Left lung (tissue), 10 donors: ENCODE data around the gene PLEKHA5. TPM values are rescaled to one million over a fixed set of nuclear protein-coding genes. Genes with fewer than 3 reads are reported as not detected.

Experiments used
- ATAC-seq: fragments of 200-7000 bp; cut with Tn5 transposase; one replicate; pipeline ENCODE4 v1.9.1; 2020; ENCODE audit warnings: moderate library complexity
- DNase-seq, 4 donors: peaks; one replicate each; pipeline ENCODE4 v3.0.0-alpha.2; 2013 to 2020
- H3K27ac ChIP-seq, 2 donors: fragments of 200-600 bp; sonication (generic) in 1 of 2; one replicate each; pipeline versions ENCODE4 v1.5.0 to v1.8.0; 2020 to 2021
- H3K27me3 ChIP-seq, 2 donors: fragments of 200-600 bp; sonication (generic) in 1 of 2; one replicate each; pipeline versions ENCODE4 v1.5.0 to v1.8.0; 2020 to 2021
- H3K36me3 ChIP-seq, 2 donors: fragments of 200-600 bp; sonication (generic) in 1 of 2; one replicate each; pipeline versions ENCODE4 v1.5.0 to v1.8.0; 2020 to 2021
- H3K4me1 ChIP-seq, 2 donors: fragments of 200-600 bp; one replicate each; pipeline ENCODE4 v1.8.0; 2021
- H3K4me3 ChIP-seq, 2 donors: fragments of 200-600 bp; sonication (generic) in 1 of 2; one replicate each; pipeline versions ENCODE4 v1.5.0 to v1.8.0; 2020 to 2021; ENCODE audit warnings: mild to moderate bottlenecking in 1 of 2
- H3K9me3 ChIP-seq, 2 donors: fragments of 200-600 bp; sonication (generic) in 1 of 2; one replicate each; pipeline versions ENCODE4 v1.5.0 to v1.8.0; 2020 to 2021
- intact Hi-C, 2 donors: fragments of 100-400 bp; cut with DNase I; formaldehyde crosslinking; loops; one replicate each; pipeline versions ENCODE4 v1.11.2 to v1.14.2; 2022
- polyA plus RNA-seq, 6 donors: library from polyadenylated mRNA; unstranded; fragments of 120-200 nt; gene quantifications; one replicate each; pipeline ENCODE4 v1.2.1, GENCODE V29; 2013; ENCODE audit not compliant: insufficient read length in 6 of 6
- total RNA-seq, 2 donors: library from RNA; stranded (reverse); fragmentation: NEBNext Ultra II Directional; extraction: Animal tissue kit (Norgen Biotek cat#: 25700); gene quantifications; one replicate each; pipeline ENCODE4 v1.2.1, GENCODE V29; 2021
- TF ChIP-seq, protein P1 (sequence below), 2 donors: fragments of 200-600 bp; sonication (generic) in 1 of 2; IDR thresholded peaks; one replicate each; pipeline versions ENCODE4 v1.5.0 to v1.8.0; 2021; ENCODE audit warnings: antibody characterized with exemption in 2 of 2
- donor health status: DM: no; HTN: yes; CAD: no.
- donor health status: DM: no; HTN: no; CAD: no.

PLEKHA5 gene
- total and polyA plus RNA-seq, 8 donors: 20.4 to 43.6 (median 38.0) TPM

DNA sequence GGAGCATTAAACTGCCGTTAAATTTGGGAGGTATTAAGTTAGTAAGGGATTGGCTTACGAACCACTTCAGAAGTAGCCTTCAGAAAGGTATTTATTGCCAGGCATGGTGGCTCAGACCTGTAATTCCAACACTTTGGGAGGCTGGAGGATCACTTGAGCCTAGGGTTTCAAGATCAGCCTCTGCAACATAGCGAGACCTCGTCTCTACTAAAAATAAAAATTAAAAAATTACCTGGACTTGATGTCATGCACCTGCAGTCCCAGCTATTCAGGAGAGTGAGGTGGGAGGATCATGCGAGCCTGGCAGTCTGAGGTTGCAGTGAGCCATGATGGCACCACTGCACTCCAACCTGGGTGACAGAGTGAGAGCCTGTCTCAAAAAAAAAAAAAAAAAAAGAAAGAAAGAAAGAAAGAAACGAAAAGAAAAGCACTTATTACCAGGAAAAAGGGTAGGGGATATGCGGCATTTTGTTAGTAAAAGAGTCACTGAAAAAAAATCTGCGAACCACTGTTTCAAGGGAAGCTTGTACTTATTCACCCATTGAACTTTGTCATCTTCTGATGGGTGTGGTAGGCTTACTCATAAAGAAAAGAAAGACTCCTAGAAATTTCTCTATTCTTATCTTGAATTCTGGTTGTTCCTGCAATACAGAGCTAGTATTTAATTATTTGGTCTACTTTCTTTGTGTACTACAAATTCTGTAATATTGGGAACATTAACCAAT is 33.6 kb upstream of the PLEKHA5 start:
- Histone ChIP-seq H3K4me3 (no peak overlapping the region), H3K36me3 (no peaks in the 10 kb centered on the region), H3K4me1 (no peaks in the 10 kb centered on the region), H3K27me3 (peaks cover 0 to 1% of the 10 kb centered on the region in 2 donors), H3K9me3 (no peaks in the 10 kb centered on the region), H3K27ac (no peak overlapping the region)
- DNase-seq (no peak), ATAC-seq (no peak)
- intact Hi-C loops: no loop called here
- TF ChIP-seq, protein P1, sequence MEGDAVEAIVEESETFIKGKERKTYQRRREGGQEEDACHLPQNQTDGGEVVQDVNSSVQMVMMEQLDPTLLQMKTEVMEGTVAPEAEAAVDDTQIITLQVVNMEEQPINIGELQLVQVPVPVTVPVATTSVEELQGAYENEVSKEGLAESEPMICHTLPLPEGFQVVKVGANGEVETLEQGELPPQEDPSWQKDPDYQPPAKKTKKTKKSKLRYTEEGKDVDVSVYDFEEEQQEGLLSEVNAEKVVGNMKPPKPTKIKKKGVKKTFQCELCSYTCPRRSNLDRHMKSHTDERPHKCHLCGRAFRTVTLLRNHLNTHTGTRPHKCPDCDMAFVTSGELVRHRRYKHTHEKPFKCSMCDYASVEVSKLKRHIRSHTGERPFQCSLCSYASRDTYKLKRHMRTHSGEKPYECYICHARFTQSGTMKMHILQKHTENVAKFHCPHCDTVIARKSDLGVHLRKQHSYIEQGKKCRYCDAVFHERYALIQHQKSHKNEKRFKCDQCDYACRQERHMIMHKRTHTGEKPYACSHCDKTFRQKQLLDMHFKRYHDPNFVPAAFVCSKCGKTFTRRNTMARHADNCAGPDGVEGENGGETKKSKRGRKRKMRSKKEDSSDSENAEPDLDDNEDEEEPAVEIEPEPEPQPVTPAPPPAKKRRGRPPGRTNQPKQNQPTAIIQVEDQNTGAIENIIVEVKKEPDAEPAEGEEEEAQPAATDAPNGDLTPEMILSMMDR (IDR thresholded peaks at IDR 0.05): no peak

DNA sequence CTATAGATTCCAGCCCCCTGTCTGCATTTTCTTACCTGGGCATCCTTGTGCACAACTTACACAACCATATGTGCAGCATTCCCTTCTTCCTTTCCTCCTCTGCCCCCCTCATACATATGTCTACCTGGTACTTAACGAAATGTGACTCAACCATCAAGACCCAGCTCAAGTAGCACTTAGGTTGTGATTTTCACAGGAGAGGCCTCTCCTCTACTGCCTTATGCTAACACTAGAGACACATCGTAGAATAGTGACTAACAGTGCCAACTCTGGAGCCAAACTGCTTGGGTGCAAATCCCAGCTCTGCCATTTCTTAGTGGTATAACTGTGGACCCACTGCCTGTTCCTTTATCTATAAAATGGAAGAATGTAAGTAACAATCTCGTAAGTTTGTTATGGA is 24.1 kb upstream of the PLEKHA5 start:
- peak; percentile 98 for ATAC-seq
- Histone ChIP-seq H3K36me3 (no peaks in the 10 kb centered on the region), H3K27ac (no peak overlapping the region), H3K27me3 (peaks cover 0 to 5% of the 10 kb centered on the region in 2 donors), H3K4me3 (no peak overlapping the region), H3K9me3 (no peaks in the 10 kb centered on the region), H3K4me1 (no peaks in the 10 kb centered on the region)
- TF ChIP-seq, protein P1 (IDR thresholded peaks at IDR 0.05): no peak
- peak in 1 of 4 donors; percentile 40 for DNase-seq
- intact Hi-C loops: no loop called here

DNA sequence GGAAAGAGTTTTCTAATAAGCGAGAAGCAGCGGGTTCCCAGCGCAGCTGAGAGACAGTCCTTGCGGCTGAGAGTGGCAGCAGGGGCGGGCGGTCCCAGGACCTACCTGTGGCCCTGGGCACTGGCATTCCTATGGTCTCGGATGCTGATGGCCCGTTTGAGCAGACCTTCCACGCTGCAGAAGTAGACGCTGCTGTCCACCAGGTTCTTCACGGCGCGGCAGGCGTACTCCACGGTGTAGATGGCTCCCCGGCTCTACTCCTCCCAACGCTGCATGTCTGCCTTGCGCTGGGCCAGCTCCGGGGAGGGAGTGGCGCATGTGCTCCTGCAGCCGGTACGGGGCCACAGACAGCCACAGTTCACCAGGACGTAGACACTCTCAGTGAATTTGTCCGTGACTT is 21.8 kb upstream of the PLEKHA5 start:
- no peaks in the 10 kb centered on the region for H3K27me3 ChIP-seq
- H3K4me1 ChIP-seq: no peaks in the 10 kb centered on the region
- ATAC-seq (no peak), DNase-seq (peak in 1 of 4 donors; percentile 72)
- intact Hi-C loops: no loop called here
- no peak overlapping the region for H3K27ac ChIP-seq
- TF ChIP-seq, protein P1 (IDR thresholded peaks at IDR 0.05): no peak
- H3K36me3 ChIP-seq: no peaks in the 10 kb centered on the region
- H3K9me3 ChIP-seq: no peaks in the 10 kb centered on the region
- no peak overlapping the region for H3K4me3 ChIP-seq

DNA sequence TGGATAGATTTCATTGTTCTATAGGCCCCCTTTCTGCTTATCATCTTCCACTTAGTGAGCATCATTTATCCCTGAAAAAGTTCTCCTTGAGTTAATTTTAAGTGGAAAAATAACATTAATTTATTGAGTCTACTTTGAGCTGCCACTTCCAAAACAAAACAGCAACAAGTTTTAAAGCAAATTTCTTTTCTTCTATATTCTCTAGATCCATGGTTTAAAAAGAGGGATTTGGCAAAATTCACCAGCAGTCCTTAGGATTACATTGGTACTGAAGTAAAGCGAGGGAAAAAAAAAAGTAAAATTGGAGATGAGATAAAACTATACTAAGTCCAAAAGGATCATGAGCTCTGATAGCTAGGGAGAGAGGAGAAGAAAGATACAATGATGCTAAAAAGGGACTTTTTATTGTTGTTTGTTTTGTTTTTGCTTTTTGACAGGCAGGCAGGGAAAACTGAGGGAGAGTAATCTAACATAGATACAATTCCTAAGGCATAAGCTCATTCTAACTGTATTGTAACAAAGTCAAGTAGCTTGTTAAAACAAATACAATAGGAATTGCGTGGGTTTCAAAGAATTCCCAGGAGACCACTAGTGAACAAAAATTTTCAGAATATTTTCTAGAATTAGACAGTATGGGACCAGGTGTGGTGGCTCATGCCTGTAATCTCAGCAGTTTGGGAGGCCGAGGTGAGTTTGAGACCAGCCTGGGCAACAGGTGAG is 19.2 kb upstream of the PLEKHA5 start:
- Histone ChIP-seq H3K4me3 (no peak overlapping the region), H3K27me3 (no peaks in the 10 kb centered on the region), H3K9me3 (no peaks in the 10 kb centered on the region), H3K4me1 (no peaks in the 10 kb centered on the region), H3K27ac (no peak overlapping the region), H3K36me3 (no peaks in the 10 kb centered on the region)
- ATAC-seq (no peak), DNase-seq (no peak)
- intact Hi-C loops: no loop called here
- TF ChIP-seq, protein P1 (IDR thresholded peaks at IDR 0.05): no peak

DNA sequence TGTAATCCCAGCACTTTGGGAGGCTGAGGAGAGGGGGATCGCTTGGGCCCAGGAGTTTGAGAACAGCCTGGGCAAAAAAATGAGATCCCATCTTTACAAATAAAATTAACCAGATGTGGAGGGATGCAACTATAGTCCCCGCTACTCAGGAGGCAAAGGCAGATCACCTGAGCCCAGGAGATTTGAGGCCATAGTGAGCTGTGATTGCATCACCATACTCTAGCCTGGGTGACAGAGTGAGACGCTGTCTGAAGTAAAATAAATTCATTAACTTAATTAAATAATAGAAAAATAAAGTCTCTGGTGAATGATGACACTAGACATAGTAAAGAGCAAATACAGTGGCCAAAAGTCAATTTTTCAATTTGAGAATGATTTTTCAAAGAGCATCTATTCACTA is 16.1 kb upstream of the PLEKHA5 start:
- ATAC-seq (no peak), DNase-seq (no peak)
- Histone ChIP-seq H3K27ac (no peak overlapping the region), H3K4me1 (no peaks in the 10 kb centered on the region), H3K36me3 (no peaks in the 10 kb centered on the region), H3K4me3 (no peak overlapping the region), H3K9me3 (no peaks in the 10 kb centered on the region), H3K27me3 (no peaks in the 10 kb centered on the region)
- TF ChIP-seq, protein P1 (IDR thresholded peaks at IDR 0.05): no peak
- intact Hi-C loops: no loop called here
